ENCODE measurements around the gene THSD4. TPM values are rescaled to one million over a fixed set of nuclear protein-coding genes. Genes with fewer than 3 reads are reported as not detected.
"Not testable (repeated sequence)": the region's sequence is repeated elsewhere in the genome, so short reads cannot be mapped to it uniquely, and the experiment has no call there.

The THSD4 gene
- total and polyA plus RNA-seq, 2 donors = 23.9 to 75.1 TPM

- WGBS = 57% methylated on average over 2 of the region's 2 CpGs
- no peak overlapping the region for H3K4me3 ChIP-seq (ENCODE audit: low read depth, low read length)
- H3K4me1 ChIP-seq (ENCODE audit: insufficient read depth) = no peaks in the 10 kb centered on the region
- H3K36me3 ChIP-seq (ENCODE audit: insufficient read depth) = no peaks in the 10 kb centered on the region
- no peak overlapping the region for H3K27ac ChIP-seq (ENCODE audit: low read depth)
- DNase-seq (ENCODE audit: extremely low spot score) = no peak
These were observed 135.8 kb downstream of the THSD4 start for GRCh38 chr15:71250936-71251583.

- 60% methylated on average over 4 of the region's 4 CpGs for WGBS
- H3K27ac ChIP-seq (ENCODE audit: low read depth) = no peak overlapping the region
- no peaks in the 10 kb centered on the region for H3K4me1 ChIP-seq (ENCODE audit: insufficient read depth)
- H3K4me3 ChIP-seq (ENCODE audit: low read depth, low read length) = no peak overlapping the region
- no peaks in the 10 kb centered on the region for H3K36me3 ChIP-seq (ENCODE audit: insufficient read depth)
- no peak for DNase-seq (ENCODE audit: extremely low spot score)
These were observed 136.3 kb downstream of the THSD4 start for GRCh38 chr15:71251584-71252043.

GRCh38 chr15:71252044-71252739, 136.9 kb downstream of the THSD4 start:
- no peaks in the 10 kb centered on the region for H3K36me3 ChIP-seq (ENCODE audit: insufficient read depth)
- no peaks in the 10 kb centered on the region for H3K4me1 ChIP-seq (ENCODE audit: insufficient read depth)
- no peak overlapping the region for H3K4me3 ChIP-seq (ENCODE audit: low read depth, low read length)
- WGBS = 38% methylated on average over 6 of the region's 6 CpGs
- peak; percentile 69 for DNase-seq (ENCODE audit: extremely low spot score)
- H3K27ac ChIP-seq (ENCODE audit: low read depth) = no peak overlapping the region

GRCh38 chr15:71252740-71253047, 137.4 kb downstream of the THSD4 start:
- no peak overlapping the region for H3K4me3 ChIP-seq (ENCODE audit: low read depth, low read length)
- H3K4me1 ChIP-seq (ENCODE audit: insufficient read depth) = no peaks in the 10 kb centered on the region
- WGBS = 96% methylated on average over 3 of the region's 3 CpGs
- H3K36me3 ChIP-seq (ENCODE audit: insufficient read depth) = no peaks in the 10 kb centered on the region
- no peak overlapping the region for H3K27ac ChIP-seq (ENCODE audit: low read depth)
- no peak for DNase-seq (ENCODE audit: extremely low spot score)

- no peak for DNase-seq (ENCODE audit: extremely low spot score)
- no peak overlapping the region for H3K27ac ChIP-seq (ENCODE audit: low read depth)
These were observed 139.2 kb downstream of the THSD4 start for GRCh38 chr15:71254491-71254890.

GRCh38 chr15:71256934-71257664, 141.8 kb downstream of the THSD4 start:
- WGBS = 91% methylated on average over 5 of the region's 5 CpGs
- no peak for DNase-seq (ENCODE audit: extremely low spot score)
- Histone ChIP-seq H3K4me1 (ENCODE audit: insufficient read depth) (no peaks in the 10 kb centered on the region), H3K27ac (ENCODE audit: low read depth) (no peak overlapping the region), H3K36me3 (ENCODE audit: insufficient read depth) (no peaks in the 10 kb centered on the region), H3K4me3 (ENCODE audit: low read depth, low read length) (no peak overlapping the region)

More at GRCh38 chr15:71254491-71254890, 139.2 kb downstream of the THSD4 start:
- 82% methylated on average over 3 of the region's 3 CpGs for WGBS
- Histone ChIP-seq H3K36me3 (ENCODE audit: insufficient read depth) (no peaks in the 10 kb centered on the region), H3K4me1 (ENCODE audit: insufficient read depth) (no peaks in the 10 kb centered on the region), H3K4me3 (ENCODE audit: low read depth, low read length) (no peak overlapping the region)

GRCh38 chr15:71259866-71260265, 144.6 kb downstream of the THSD4 start:
- H3K4me3 ChIP-seq (ENCODE audit: low read depth, low read length) = no peak overlapping the region
- no peaks in the 10 kb centered on the region for H3K36me3 ChIP-seq (ENCODE audit: insufficient read depth)
- no peak overlapping the region for H3K27ac ChIP-seq (ENCODE audit: low read depth)
- 82% methylated on average over 2 of the region's 2 CpGs for WGBS
- no peak for DNase-seq (ENCODE audit: extremely low spot score)
- no peaks in the 10 kb centered on the region for H3K4me1 ChIP-seq (ENCODE audit: insufficient read depth)

GRCh38 chr15:71261418-71261817, 146.1 kb downstream of the THSD4 start:
- 90% methylated on average over 2 of the region's 2 CpGs for WGBS
- DNase-seq (ENCODE audit: extremely low spot score) = no peak
- Histone ChIP-seq H3K36me3 (ENCODE audit: insufficient read depth) (no peaks in the 10 kb centered on the region), H3K27ac (ENCODE audit: low read depth) (no peak overlapping the region), H3K4me3 (ENCODE audit: low read depth, low read length) (no peak overlapping the region), H3K4me1 (ENCODE audit: insufficient read depth) (no peaks in the 10 kb centered on the region)

GRCh38 chr15:71261909-71262308, 146.6 kb downstream of the THSD4 start:
- H3K4me3 ChIP-seq (ENCODE audit: low read depth, low read length) = no peak overlapping the region
- H3K4me1 ChIP-seq (ENCODE audit: insufficient read depth) = no peaks in the 10 kb centered on the region
- H3K27ac ChIP-seq (ENCODE audit: low read depth) = no peak overlapping the region
- no peaks in the 10 kb centered on the region for H3K36me3 ChIP-seq (ENCODE audit: insufficient read depth)
- 40% methylated on average over 6 of the region's 6 CpGs for WGBS
- DNase-seq (ENCODE audit: extremely low spot score) = no peak

GRCh38 chr15:71262599-71262998, 147.3 kb downstream of the THSD4 start:
- Histone ChIP-seq H3K4me3 (ENCODE audit: low read depth, low read length) (no peak overlapping the region), H3K36me3 (ENCODE audit: insufficient read depth) (no peaks in the 10 kb centered on the region), H3K27ac (ENCODE audit: low read depth) (no peak overlapping the region), H3K4me1 (ENCODE audit: insufficient read depth) (no peaks in the 10 kb centered on the region)
- 62% methylated on average over 3 of the region's 3 CpGs for WGBS
- DNase-seq (ENCODE audit: extremely low spot score) = no peak

- WGBS = 58% methylated on average over 11 of the region's 11 CpGs
- H3K4me1 ChIP-seq (ENCODE audit: insufficient read depth); H3K4me3 ChIP-seq (ENCODE audit: low read depth, low read length); H3K36me3 ChIP-seq (ENCODE audit: insufficient read depth); H3K27ac ChIP-seq (ENCODE audit: low read depth); DNase-seq (ENCODE audit: extremely low spot score): not testable (repeated sequence)
These were observed 150.3 kb downstream of the THSD4 start for GRCh38 chr15:71265606-71266005.

GRCh38 chr15:71271327-71271726, 156.1 kb downstream of the THSD4 start:
- no peaks in the 10 kb centered on the region for H3K4me1 ChIP-seq (ENCODE audit: insufficient read depth)
- DNase-seq (ENCODE audit: extremely low spot score) = no peak
- H3K36me3 ChIP-seq (ENCODE audit: insufficient read depth) = no peaks in the 10 kb centered on the region
- H3K27ac ChIP-seq (ENCODE audit: low read depth) = no peak overlapping the region
- H3K4me3 ChIP-seq (ENCODE audit: low read depth, low read length) = no peak overlapping the region

GRCh38 chr15:71272932-71273331, 157.7 kb downstream of the THSD4 start:
- DNase-seq (ENCODE audit: extremely low spot score) = no peak
- H3K36me3 ChIP-seq (ENCODE audit: insufficient read depth) = no peaks in the 10 kb centered on the region
- no peak overlapping the region for H3K27ac ChIP-seq (ENCODE audit: low read depth)
- WGBS = 58% methylated on average over 6 of the region's 6 CpGs
- H3K4me3 ChIP-seq (ENCODE audit: low read depth, low read length) = no peak overlapping the region
- H3K4me1 ChIP-seq (ENCODE audit: insufficient read depth) = no peaks in the 10 kb centered on the region
